ENCODE measurements around the gene RAP1A.

GRCh38 chr1:111696330-111696729, 76.7 kb downstream of the RAP1A start:
- TF ChIP-seq TCF12 (IDR thresholded peaks at IDR 0.05; ENCODE audit: low read depth) = no peak
- TF ChIP-seq RAD21 (IDR thresholded peaks at IDR 0.05; ENCODE audit: low read depth) = no peak
- no peak for TF ChIP-seq EP300 (IDR thresholded peaks at IDR 0.05; ENCODE audit: borderline replicate concordance)
- no peak for TF ChIP-seq CEBPB (IDR thresholded peaks at IDR 0.05)
